GM18505 (cell line): Measurements from ENCODE around the gene RNF166.

ENCODE experiments used
- ATAC-seq: cut with Tn5 transposase; IDR thresholded peaks from one replicate; pipeline ENCODE4 v1.9.1; 2021; ENCODE audit not compliant: unreplicated experiment
- POLR2A ChIP-seq: IDR thresholded peaks from 4 replicates; pipeline ENCODE4 v1.6.1; 2011; ENCODE audit warnings: borderline replicate concordance; ENCODE audit not compliant: insufficient read depth, insufficient read length; ENCODE audit errors: extremely low read depth

The RNF166 gene, protein sequence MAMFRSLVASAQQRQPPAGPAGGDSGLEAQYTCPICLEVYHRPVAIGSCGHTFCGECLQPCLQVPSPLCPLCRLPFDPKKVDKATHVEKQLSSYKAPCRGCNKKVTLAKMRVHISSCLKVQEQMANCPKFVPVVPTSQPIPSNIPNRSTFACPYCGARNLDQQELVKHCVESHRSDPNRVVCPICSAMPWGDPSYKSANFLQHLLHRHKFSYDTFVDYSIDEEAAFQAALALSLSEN

DNA sequence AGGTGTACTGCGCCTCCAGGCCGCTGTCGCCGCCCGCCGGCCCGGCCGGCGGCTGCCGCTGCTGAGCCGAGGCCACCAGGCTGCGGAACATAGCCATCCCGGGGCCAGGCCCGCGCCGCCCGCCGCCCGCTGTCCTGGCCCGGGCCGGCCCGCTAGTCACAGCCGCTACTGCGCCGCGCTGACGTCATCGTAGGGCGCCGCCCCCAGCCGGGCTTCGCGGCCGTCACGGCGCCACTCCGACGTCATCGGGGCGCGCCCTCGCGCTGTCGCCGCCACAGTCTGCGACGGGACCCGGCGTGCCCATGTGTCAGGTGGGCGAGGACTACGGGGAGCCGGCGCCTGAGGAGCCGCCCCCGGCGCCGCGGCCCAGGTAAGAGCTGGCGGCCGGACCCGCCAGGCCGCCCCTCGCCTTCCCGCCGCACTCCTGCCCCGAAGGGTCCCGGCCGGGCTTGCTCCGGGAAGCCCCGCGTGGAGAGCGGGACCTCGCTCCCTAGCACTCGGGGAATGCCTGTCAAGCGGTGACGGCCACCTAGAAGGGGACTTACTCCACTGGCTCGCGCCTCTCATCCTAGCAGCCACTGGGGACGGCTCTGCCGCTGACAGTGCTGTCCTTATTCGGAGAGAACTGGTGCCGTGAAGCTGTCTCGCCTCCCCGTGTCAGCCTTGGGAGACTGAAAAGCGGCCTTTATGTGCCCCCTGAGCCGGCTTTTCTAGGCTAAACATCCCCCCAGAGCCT is at the start of gene RNF166, which contains the start of gene CTU2:
TSS of gene RNF166 (minus strand) at position 180 of the 736 bp plus-strand sequence. CDS start at position 97, 83 bp downstream.
TSS of gene CTU2 (plus strand) at position 275 of the 736 bp plus-strand sequence. CDS start at position 303, 28 bp downstream.
- ATAC-seq = peak; percentile 62
- peak; percentile 70 for TF ChIP-seq POLR2A

DNA sequence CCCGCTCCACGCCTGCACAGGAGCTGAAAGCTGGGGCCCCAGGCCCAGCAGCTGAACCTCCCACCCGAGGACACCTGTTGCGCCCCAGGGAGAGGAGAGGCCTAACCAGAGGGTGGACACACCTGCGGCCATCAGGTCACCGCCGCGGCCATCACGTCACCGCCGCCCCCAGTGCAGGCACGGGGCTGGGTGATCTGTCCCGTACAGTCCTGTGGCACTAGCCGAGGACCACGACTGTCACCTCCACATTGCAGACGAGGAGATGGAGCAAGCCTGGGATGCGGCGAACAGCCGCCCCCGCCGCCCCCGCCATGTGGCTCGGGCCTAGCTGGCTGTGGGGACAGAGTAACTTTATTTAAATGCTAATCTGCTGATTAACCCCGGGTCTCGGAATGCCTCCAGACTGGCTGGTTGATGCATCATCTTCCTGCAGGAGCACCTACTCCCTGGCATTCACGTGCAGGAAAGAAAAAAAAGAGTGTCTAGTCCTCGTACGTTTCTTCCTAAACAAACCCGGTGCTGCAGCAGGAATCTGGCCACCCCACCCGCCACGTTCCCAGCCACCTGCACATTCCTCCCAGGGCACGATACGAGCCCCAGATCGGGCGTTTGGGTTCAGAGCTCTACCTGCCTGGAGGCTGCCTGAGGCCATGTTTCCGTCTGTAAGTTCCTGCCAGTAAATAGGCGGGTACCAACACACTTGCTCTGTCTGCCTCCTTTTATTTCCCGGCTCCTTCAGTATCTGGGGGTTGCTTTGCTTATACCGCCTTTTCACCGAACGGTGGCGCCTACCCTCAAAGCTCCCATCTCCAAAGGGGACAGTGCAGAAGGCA is 48.9 kb upstream of the RNF166 start:
- no peak for TF ChIP-seq POLR2A
- no peak for ATAC-seq

DNA sequence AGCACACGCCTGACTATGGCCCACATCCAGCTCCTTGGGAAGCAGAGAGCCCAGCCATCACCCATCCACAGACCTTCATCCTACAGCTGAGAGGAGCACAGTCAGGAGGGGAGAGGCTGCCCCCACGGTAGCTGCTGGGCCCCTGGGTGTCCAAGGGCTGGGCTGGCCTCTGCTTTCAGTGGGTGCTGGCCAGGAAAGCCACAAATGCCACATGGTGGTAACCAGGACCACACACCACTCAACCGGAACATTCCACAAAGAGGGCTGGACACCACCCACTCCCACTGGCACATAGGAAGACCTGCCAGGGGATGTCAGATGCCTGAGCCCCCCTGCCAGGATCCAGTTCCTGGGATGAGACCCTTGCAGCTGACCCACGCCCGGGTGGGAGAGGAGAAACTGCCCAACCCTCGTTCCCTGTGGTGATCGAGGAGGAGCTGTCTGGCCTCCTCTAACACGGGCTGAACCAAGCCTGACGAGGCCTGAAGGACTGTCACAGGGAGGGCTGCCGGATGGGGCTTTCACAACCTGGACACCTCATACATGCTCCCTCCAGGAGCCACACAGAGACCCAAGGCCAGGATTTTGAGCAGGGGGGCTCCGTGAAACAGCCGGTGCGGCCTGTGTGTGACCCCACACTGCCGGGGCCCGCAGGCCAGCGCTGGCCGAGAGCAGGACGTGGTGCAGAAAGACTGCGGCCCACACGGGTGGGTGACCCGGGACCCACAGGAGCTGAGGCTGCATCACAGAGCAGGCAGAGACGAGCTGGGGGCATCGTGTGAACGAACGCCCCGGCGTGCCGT is 48.1 kb upstream of the RNF166 start:
- TF ChIP-seq POLR2A = no peak
- no peak for ATAC-seq

DNA sequence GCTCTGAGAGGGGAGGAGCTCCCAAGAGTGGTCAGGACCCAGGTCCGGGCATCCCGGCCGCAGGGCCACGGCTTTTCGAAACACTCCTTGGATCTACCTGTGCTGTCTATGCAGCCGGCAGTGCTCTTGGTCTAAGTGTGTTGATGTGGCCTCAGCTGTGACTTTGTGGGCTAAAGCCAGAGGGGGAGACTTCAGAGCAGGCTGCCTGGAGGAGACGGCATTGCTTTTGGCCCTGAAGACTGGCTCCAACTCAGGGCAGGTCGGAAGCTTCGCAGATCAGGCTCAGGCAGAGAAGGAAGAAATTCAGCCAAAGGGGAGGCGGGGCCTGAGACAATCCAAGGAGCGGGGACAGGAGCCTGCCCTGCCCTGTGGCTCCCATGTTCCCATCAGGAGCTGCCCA is 47.4 kb upstream of the RNF166 start:
- no peak for TF ChIP-seq POLR2A
- no peak for ATAC-seq

DNA sequence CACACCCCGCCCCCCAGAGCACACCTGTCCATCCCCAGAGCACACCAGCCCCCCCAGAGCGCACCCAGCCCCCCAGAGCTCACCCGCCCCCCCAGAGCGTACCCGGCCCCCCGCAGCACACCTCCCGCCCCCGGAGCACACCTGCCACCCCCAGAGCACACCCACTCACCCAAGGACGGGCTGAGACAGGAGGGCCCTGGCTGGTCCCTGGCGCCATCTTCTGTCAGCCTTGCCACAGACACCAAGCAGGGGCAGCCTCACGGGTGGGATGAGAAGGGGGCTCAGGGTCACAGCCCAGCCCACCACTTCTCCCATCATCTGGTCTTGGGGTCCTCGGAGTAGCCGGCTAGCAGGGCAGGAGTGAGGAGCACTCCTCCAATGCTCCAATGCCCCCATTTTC is 47.0 kb upstream of the RNF166 start:
- no peak for ATAC-seq

DNA sequence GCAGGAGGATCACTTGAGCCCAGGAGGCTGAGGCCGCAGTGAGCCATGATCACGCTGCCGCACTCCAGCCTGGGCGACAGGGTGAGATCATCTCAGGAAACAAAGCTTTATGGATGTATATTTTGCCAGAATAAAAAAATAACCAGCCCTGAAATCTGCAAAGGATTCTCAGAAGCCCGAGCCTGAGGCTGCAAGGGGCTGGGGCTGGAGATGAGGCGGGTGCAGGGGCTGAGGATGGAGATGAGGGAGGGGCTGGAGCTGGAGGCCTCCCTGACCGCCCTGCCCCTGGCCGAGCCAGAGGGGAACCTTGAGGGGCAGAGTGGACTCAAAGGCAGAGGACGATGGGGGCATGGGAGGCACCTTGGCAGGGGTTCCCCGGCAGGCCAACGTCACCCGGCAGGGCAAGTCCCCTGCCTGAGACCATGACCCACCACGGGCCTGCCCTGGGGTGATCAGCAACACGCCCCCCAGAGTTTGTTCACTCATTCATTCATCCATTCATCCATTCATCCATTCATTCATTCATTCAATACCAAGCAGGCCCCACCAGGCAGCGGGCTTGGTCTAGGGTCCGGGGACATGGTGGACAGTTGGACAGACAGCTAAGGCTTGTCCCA is 46.3 kb upstream of the RNF166 start:
- no peak for ATAC-seq
- no peak for TF ChIP-seq POLR2A

More for the DNA sequence above, 47.0 kb upstream of the RNF166 start:
- no peak for TF ChIP-seq POLR2A

DNA sequence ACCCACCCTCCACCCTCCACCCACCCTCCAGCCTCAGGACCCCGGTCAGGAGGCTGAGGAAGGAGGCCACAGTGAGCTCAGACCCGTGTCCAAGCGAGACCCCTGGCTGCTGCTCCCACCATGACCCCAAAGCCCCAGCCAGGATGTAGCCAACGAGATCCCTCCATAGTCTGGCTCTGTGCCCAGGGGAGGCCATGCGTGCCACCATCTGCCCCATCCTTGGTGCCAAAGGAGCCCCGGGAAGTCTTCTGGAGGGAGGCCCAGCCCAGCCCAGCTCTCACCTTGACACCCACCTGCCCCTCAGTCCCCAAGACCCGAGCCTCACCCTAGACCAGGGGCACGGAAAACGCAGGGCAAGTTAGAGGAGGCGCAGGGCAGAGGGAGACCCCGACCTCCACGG is 44.6 kb upstream of the RNF166 start:
- ATAC-seq = no peak
- TF ChIP-seq POLR2A = no peak

DNA sequence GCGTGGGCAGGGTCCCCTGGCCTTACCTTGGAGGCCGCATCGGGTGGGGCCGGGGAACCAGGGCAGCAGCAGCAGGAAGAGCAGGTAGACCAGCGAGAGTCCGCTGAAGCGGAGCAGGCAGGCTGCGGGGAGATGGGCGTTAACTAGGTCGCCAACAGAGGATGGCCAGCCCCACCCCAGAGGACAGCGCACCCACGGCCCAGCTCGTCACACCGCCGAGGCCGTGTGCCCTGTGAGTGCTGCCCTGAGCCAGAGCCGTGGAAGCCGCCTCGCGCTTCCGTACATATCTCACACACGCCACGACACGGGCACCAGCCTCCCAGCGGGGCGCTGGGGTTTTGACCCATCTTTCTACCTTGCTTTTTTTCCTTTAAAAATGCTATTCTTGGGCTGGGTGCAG is 43.1 kb upstream of the RNF166 start:
- no peak for TF ChIP-seq POLR2A
- ATAC-seq = no peak

DNA sequence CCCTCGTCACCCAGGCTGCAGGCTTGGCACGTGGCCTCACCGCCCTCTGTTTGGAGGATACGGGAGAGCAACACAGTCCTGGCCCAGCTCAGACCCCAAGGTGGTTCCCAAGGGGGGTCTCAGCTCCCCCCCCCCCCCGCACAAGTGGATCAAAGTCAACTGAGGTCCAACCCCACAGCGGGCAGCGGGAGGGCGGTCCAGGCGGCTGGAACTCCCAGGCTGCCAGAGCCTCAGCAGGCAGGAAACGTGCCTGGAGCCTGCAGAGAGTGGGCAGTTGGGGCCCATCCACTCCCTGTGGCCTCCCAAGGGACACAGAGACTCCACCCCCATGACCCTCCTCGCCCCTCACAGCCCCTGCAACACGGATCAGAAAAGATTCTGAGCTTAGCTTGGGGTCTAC is 42.2 kb upstream of the RNF166 start:
- no peak for ATAC-seq
- TF ChIP-seq POLR2A = no peak

DNA sequence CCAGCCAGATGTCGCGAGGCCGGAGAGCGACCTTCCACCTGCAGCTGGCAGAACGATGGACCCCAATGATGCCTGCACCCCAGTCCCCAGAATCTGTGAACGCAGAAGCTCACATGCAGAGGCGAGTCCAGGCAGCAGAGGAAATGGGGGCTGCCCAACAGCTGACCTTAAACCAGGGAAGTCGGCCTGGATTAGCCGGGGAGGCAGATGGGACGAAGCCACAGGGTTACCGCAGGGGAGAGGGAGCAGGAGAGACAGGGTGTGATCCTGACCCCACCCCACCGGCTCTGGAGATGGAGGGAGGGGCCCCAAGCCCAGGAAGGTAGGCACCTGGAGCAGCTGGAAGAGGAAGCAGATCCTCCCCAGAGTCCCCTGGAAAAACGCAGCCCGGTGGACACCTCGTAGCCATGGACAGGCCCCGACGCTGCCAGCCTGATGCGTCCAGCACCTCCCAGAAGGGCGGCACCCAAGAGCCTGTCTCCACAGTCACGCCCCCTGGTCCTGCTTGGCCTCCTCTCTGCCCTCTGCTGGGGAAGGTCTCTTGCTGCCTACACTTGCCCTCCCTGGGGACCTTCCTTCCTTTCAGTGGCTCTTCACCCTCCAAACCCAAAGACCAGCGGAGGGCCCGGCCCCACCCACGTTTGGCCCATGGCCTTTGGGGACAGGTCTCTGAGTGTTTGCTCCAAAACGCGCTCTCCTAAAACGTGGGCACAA is 41.5 kb upstream of the RNF166 start:
- TF ChIP-seq POLR2A = no peak
- ATAC-seq = no peak

DNA sequence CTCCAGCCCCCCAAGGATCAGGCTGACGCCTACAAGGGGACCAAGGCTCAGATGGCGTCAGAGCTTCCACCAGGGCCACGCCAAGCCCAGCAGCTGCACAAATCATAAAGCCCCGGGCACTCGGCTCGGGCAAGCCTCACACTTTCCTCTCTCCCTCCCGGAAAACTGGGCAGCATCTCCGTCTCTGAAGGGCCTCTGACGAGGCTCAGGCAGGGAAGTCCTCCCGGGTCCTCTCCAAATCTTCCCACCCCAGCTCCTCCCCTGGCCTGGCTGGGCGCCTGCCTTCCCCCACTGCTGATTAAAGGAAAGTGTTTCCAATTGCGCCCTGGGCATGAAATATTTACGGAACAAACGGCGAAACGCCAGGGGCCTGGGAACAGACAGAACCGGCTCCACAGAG is 40.3 kb upstream of the RNF166 start:
- TF ChIP-seq POLR2A = no peak
- ATAC-seq = no peak
